ENCODE measurements around the gene RPTOR.

Gene RPTOR

GRCh38 chr17:80611816-80612215 lies 67.2 kb downstream of the RPTOR start:
- TF ChIP-seq CTCF (IDR thresholded peaks at IDR 0.05; ENCODE audit: low read depth, low read length, missing control alignments): no peak
- no peak overlapping the region for H3K4me3 ChIP-seq (ENCODE audit: low read depth, low read length)
- DNase-seq (ENCODE audit: low read depth): no peak
- in situ Hi-C loops (cut with HindIII; ENCODE audit: low sequenced_read_pairs): no loop called here

- H3K4me3 ChIP-seq (ENCODE audit: low read depth, low read length): no peak overlapping the region
- DNase-seq (ENCODE audit: low read depth): no peak
- in situ Hi-C loops (cut with HindIII; ENCODE audit: low sequenced_read_pairs): no loop called here
- TF ChIP-seq CTCF (IDR thresholded peaks at IDR 0.05; ENCODE audit: low read depth, low read length, missing control alignments): no peak
Measured at GRCh38 chr17:80612997-80613731, 68.5 kb downstream of the RPTOR start.

GRCh38 chr17:80613732-80614071 lies 69.1 kb downstream of the RPTOR start:
- in situ Hi-C loops (cut with HindIII; ENCODE audit: low sequenced_read_pairs): no loop called here
- DNase-seq (ENCODE audit: low read depth): no peak
- no peak for TF ChIP-seq CTCF (IDR thresholded peaks at IDR 0.05; ENCODE audit: low read depth, low read length, missing control alignments)
- no peak overlapping the region for H3K4me3 ChIP-seq (ENCODE audit: low read depth, low read length)

DNA sequence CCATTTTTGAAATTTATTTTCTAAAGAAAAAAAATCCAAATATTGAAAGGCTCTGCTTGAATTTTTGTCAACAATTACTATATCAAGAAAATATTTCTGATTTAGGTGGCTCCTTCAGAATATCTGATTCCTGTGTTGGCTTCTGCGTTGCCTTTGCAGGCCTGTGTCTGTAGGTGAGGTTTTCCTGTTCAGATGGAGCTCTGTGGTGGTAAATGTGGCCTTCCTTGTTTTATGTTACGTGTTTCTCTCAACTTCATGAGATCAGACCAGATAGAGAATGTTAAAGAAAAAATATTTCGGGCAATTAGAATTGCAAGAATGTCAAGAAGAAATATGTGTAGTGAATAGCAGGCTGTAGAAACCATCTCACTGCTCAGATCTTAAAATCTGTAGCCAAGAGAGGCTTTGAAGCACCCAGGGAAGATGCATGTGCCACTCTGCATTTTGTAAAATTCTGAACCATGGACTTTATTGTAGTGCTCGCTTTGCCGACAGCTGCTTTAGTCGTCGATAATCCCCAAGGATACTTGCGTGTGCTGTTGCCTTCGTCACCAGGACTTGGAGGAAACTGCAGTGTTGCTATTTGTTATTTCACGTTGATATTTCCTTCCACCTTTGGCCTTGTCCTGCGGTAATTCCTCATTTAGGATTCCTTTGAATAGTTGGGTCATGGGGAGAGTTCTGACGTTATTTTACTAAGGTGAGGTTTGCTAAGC lies 69.9 kb downstream of the RPTOR start:
- in situ Hi-C loops (cut with HindIII; ENCODE audit: low sequenced_read_pairs): no loop called here
- H3K4me3 ChIP-seq (ENCODE audit: low read depth, low read length): no peak overlapping the region
- DNase-seq (ENCODE audit: low read depth): no peak
- TF ChIP-seq CTCF (IDR thresholded peaks at IDR 0.05; ENCODE audit: low read depth, low read length, missing control alignments): no peak

- H3K4me3 ChIP-seq (ENCODE audit: low read depth, low read length): no peak overlapping the region
- in situ Hi-C loops (cut with HindIII; ENCODE audit: low sequenced_read_pairs): no loop called here
- no peak for TF ChIP-seq CTCF (IDR thresholded peaks at IDR 0.05; ENCODE audit: low read depth, low read length, missing control alignments)
- no peak for DNase-seq (ENCODE audit: low read depth)
Measured at GRCh38 chr17:80615376-80615775, 70.7 kb downstream of the RPTOR start.

DNA sequence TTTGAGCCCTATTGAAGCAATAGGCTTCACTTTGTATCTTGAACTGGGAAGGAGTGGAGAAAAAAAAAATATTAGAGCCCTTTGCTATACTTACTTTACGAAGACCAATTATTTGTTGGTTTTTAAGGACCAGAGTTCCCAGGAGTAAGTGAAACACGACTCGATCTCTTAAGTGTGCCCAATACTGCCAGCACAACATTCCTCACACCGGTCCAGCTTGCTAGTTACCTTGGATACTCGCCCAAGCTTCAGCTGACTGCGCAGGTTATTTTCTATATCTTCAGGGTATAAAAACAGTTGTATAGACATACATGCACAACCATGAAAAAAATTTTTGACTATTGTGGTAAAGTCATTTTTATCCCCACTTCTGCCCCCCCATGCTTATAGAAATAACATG lies 72.1 kb downstream of the RPTOR start:
- no peak for TF ChIP-seq CTCF (IDR thresholded peaks at IDR 0.05; ENCODE audit: low read depth, low read length, missing control alignments)
- DNase-seq (ENCODE audit: low read depth): no peak
- no peak overlapping the region for H3K4me3 ChIP-seq (ENCODE audit: low read depth, low read length)
- in situ Hi-C loops (cut with HindIII; ENCODE audit: low sequenced_read_pairs): no loop called here
